Pancreas (tissue), 10 donors: Measurements from ENCODE around the gene DNER. TPM values are rescaled to one million over a fixed set of nuclear protein-coding genes. Genes with fewer than 3 reads are reported as not detected.

Source experiments
- ATAC-seq, 4 donors: fragments of 200-7000 bp; cut with Tn5 transposase; one replicate each; pipeline versions ENCODE4 v1.8.0 to v1.9.1; 2020; ENCODE audit warnings: mild to moderate bottlenecking in 4 of 4, moderate library complexity in 4 of 4
- DNase-seq, 6 donors: peaks; one replicate each; pipeline ENCODE4 v3.0.0-alpha.2; 2020
- FAIRE-seq: peaks from 2 replicates; lab custom pipeline; 2012; peaks lifted over from hg19 to GRCh38; lab: Jason Lieb, UNC
- H3K27ac ChIP-seq, 4 donors: fragments of 200-600 bp; sonication (generic); 1 replicate in 3 of 4; 2 replicates in 1 of 4; pipeline versions ENCODE4 v1.5.0 to v1.8.0; 2020
- H3K27me3 ChIP-seq, 4 donors: fragments of 200-600 bp; one replicate each; pipeline ENCODE4 v1.8.0; 2021
- H3K36me3 ChIP-seq, 3 donors: fragments of 200-600 bp; sonication (generic) in 1 of 3; one replicate each; pipeline versions ENCODE4 v1.5.0 to v1.8.0; 2020 to 2021
- H3K4me1 ChIP-seq, 3 donors: fragments of 200-600 bp; one replicate each; pipeline ENCODE4 v1.8.0; 2021
- H3K4me3 ChIP-seq, 4 donors: fragments of 200-600 bp; sonication (generic) in 2 of 4; one replicate each; pipeline versions ENCODE4 v1.5.0 to v1.8.0; 2020 to 2021
- H3K9me3 ChIP-seq, 4 donors: fragments of 200-600 bp; one replicate each; pipeline ENCODE4 v1.8.0; 2021
- CTCF ChIP-seq, 4 donors: fragments of 200-600 bp; sonication (generic) in 3 of 4; IDR thresholded peaks; one replicate each; pipeline versions ENCODE4 v1.5.0 to v1.8.0; 2021; ENCODE audit warnings: antibody characterized with exemption in 4 of 4
- WGBS, 2 donors: extraction: QIAGEN DNeasy Blood & Tissue Kit; methylation state at CpG; one replicate each; pipeline ENCODE4 v1.1.7; 2013; 5-methylcytosine and 5-hydroxymethylcytosine counted together
- intact Hi-C, 3 donors: fragments of 100-400 bp; cut with DNase I; formaldehyde crosslinking; loops; one replicate each; pipeline versions ENCODE4 v1.11.1 to v1.14.2; 2022
- polyA plus RNA-seq, 2 donors: library from polyadenylated mRNA; stranded (reverse); fragments of 200-250 nt; gene quantifications; one replicate each; pipeline ENCODE4 v1.2.3, GENCODE V29; 2013
- total RNA-seq, 6 donors: library from RNA; stranded (reverse); fragmentation: NEBNext Ultra II Directional in 4 of 6; extraction: Animal tissue kit (Norgen Biotek cat#: 25700) in 4 of 6; gene quantifications; one replicate each; pipeline versions ENCODE4 v1.2.1 to v1.2.4, GENCODE V29; 2021 to 2023
- donor health status: healthy with polysubstance abuse.
- donor health status: DM: no; HTN: no; CAD: no; lungs with moderate emphysema.
- donor health status: DM: no; HTN: no; CAD: no.
- donor health status: control.
- donor health status: control.
- donor health status: Bipolar disorder and iron deficiency.
- donor health status: DM: yes; HTN: yes; CAD: no.
- donor health status: DM: no; HTN: no; CAD: no.
- donor health status: DM: no; HTN: no; CAD: no.
- donor health status: DM: yes; HTN: yes; CAD: no.

DNER gene
- total and polyA plus RNA-seq, 8 donors, result 0.25 to 2.3 (median 0.44) TPM

- ATAC-seq (no peak), FAIRE-seq (no peak), DNase-seq (no peak)
- Histone ChIP-seq H3K4me3 (no peak overlapping the region), H3K4me1 (no peaks in the 10 kb centered on the region), H3K36me3 (no peaks in the 10 kb centered on the region), H3K9me3 (peaks cover 0 to 2% (median 0%) of the 10 kb centered on the region in 4 donors), H3K27ac (no peak overlapping the region), H3K27me3 (no peaks in the 10 kb centered on the region)
- TF ChIP-seq CTCF (IDR thresholded peaks at IDR 0.05), result no peak
- intact Hi-C loops, result no loop called here
- 69 to 71% methylated on average over 6 of the region's 6 CpGs for WGBS, 2 donors
Measured at GRCh38 chr2:229733611-229734245, 19.4 kb upstream of the DNER start.

GRCh38 chr2:229732897-229733296, 18.5 kb upstream of the DNER start:
- no peak overlapping the region for H3K4me3 ChIP-seq
- ATAC-seq, result no peak
- 74 to 85% methylated on average over 6 of the region's 6 CpGs for WGBS, 2 donors
- no peak for TF ChIP-seq CTCF (IDR thresholded peaks at IDR 0.05)
- no peaks in the 10 kb centered on the region for H3K4me1 ChIP-seq
- no peaks in the 10 kb centered on the region for H3K36me3 ChIP-seq
- no peaks in the 10 kb centered on the region for H3K27me3 ChIP-seq
- intact Hi-C loops, result no loop called here
- no peak for FAIRE-seq
- no peaks in the 10 kb centered on the region for H3K9me3 ChIP-seq
- DNase-seq, result no peak
- no peak overlapping the region for H3K27ac ChIP-seq

GRCh38 chr2:229731916-229732315, 17.6 kb upstream of the DNER start:
- WGBS, 2 donors, result 17 to 24% methylated on average over 4 of the region's 4 CpGs
- TF ChIP-seq CTCF (IDR thresholded peaks at IDR 0.05), result no peak
- H3K27me3 ChIP-seq, result no peaks in the 10 kb centered on the region
- no peak overlapping the region for H3K27ac ChIP-seq
- H3K4me1 ChIP-seq, result no peaks in the 10 kb centered on the region
- peak; percentile 31 to 41 (median 36) for ATAC-seq
- no peaks in the 10 kb centered on the region for H3K9me3 ChIP-seq
- peak in 1 of 6 donors; percentile 26 for DNase-seq
- no peak overlapping the region for H3K4me3 ChIP-seq
- intact Hi-C loops, result no loop called here
- H3K36me3 ChIP-seq, result no peaks in the 10 kb centered on the region
- FAIRE-seq, result no peak

GRCh38 chr2:229731363-229731762, 17.0 kb upstream of the DNER start:
- Histone ChIP-seq H3K9me3 (no peaks in the 10 kb centered on the region), H3K4me3 (no peak overlapping the region), H3K27ac (no peak overlapping the region), H3K36me3 (no peaks in the 10 kb centered on the region), H3K27me3 (no peaks in the 10 kb centered on the region), H3K4me1 (no peaks in the 10 kb centered on the region)
- TF ChIP-seq CTCF (IDR thresholded peaks at IDR 0.05), result no peak
- 66 to 67% methylated on average over 5 of the region's 5 CpGs for WGBS, 2 donors
- no peak for DNase-seq
- intact Hi-C loops, result no loop called here
- no peak for ATAC-seq
- no peak for FAIRE-seq

- no peak overlapping the region for H3K27ac ChIP-seq
Measured at GRCh38 chr2:229728370-229728769, 14.0 kb upstream of the DNER start.

More at GRCh38 chr2:229728370-229728769, 14.0 kb upstream of the DNER start:
- TF ChIP-seq CTCF (IDR thresholded peaks at IDR 0.05), result no peak
- no peaks in the 10 kb centered on the region for H3K27me3 ChIP-seq
- H3K9me3 ChIP-seq, result no peaks in the 10 kb centered on the region
- intact Hi-C loops, result no loop called here
- no peaks in the 10 kb centered on the region for H3K4me1 ChIP-seq
- no peak for FAIRE-seq
- ATAC-seq, result no peak
- H3K4me3 ChIP-seq, result no peak overlapping the region
- H3K36me3 ChIP-seq, result no peaks in the 10 kb centered on the region
- DNase-seq, result no peak
